K562 (cell line): Measurements from ENCODE around the gene ZFX. TPM values are rescaled to one million over a fixed set of nuclear protein-coding genes. Genes with fewer than 3 reads are reported as not detected.
A peak's percentile ranks its signal among the peaks of the same experiment; 100 is the strongest.

Experiments
- ATAC-seq: fragments of 200-7000 bp; cut with Tn5 transposase; 3 replicates; pipeline ENCODE4 v1.9.1; 2020; ENCODE audit warnings: moderate library complexity
- BruUV-seq: library from RNA; stranded (reverse); fragments of 400-500 nt; replicated peaks from 2 replicates; lab custom pipeline; 2021; lab: Mats Ljungman, UMichigan
- CTCF ChIA-PET: fragments of 300-600 bp; formaldehyde crosslinking; extraction: SDS; loops from one replicate; lab custom pipeline; 2021; ENCODE audit warnings: low intra/inter-chr PET ratio; lab: Yijun Ruan, JAX
- POLR2A ChIA-PET: fragments of 300-600, 350-650 bp; sonication (Branson Sonifier 250); formaldehyde crosslinking; extraction: SDS; loops from one replicate; lab custom pipeline; 2021; ENCODE audit warnings: antibody characterized with exemption, inconsistent platforms; lab: Yijun Ruan, JAX
- DNase-seq, 4 experiments: peaks; one replicate each; pipeline versions ENCODE4 v3.0.0 to v3.0.0-alpha.2; 2011 to 2018; ENCODE audit warnings: low spot score in 3 of 4, mixed read lengths in 3 of 4; ENCODE audit errors: extremely low read depth in 1 of 4
- FAIRE-seq: peaks from 2 replicates; lab custom pipeline; 2011; peaks lifted over from hg19 to GRCh38; lab: Jason Lieb, UNC
- H2AFZ ChIP-seq: 2 replicates; pipeline ENCODE4 v1.6.0; 2011; ENCODE audit warnings: low read depth, low read length, control low read depth, inconsistent platforms
- H3K27ac ChIP-seq: fragments of 200-600 bp; 3 replicates; pipeline ENCODE4 v1.8.0; 2011; ENCODE audit warnings: low read depth, mild to moderate bottlenecking, control low read depth, inconsistent platforms, low read length, moderate library complexity, mixed read lengths; ENCODE audit errors: extremely low read depth
- H3K27me3 ChIP-seq, 2 experiments: fragments of 300-600 bp in 1 of 2; 2 replicates in 1 of 2; 3 replicates in 1 of 2; pipeline versions ENCODE4 v1.6.0 to v1.8.0; 2011; ENCODE audit warnings: inconsistent platforms in 2 of 2, low read length in 2 of 2, mild to moderate bottlenecking in 1 of 2, mixed read lengths in 1 of 2, moderate library complexity in 1 of 2; ENCODE audit not compliant: control insufficient read depth in 2 of 2, insufficient read depth in 2 of 2
- H3K36me3 ChIP-seq: fragments of 300-600 bp; 3 replicates; pipeline ENCODE4 v1.8.0; 2011; ENCODE audit warnings: mild to moderate bottlenecking, low read length, inconsistent platforms; ENCODE audit not compliant: control insufficient read depth, insufficient read depth
- H3K4me1 ChIP-seq, 2 experiments: fragments of 200-600 bp in 1 of 2; replicated peaks in 1 of 2; 2 replicates in 1 of 2; 3 replicates in 1 of 2; pipeline versions ENCODE4 v1.5.1 to v1.8.0; 2011; ENCODE audit warnings: inconsistent platforms in 2 of 2, low read length in 2 of 2, mild to moderate bottlenecking in 1 of 2, mixed read lengths in 1 of 2, moderate library complexity in 1 of 2; ENCODE audit not compliant: control insufficient read depth in 2 of 2, insufficient read depth in 2 of 2
- H3K4me2 ChIP-seq: 2 replicates; pipeline ENCODE4 v1.6.1; 2011; ENCODE audit warnings: low read length, control low read depth, inconsistent platforms, mixed read lengths; ENCODE audit not compliant: insufficient read depth
- H3K4me3 ChIP-seq: fragments of 200-600 bp; sonication (generic), shearing (Covaris generic); 2 replicates; pipeline ENCODE4 v1.5.1; 2016; ENCODE audit warnings: control low read depth, inconsistent platforms
- H3K79me2 ChIP-seq: fragments of 200-600 bp; 3 replicates; pipeline ENCODE4 v1.8.0; 2011; ENCODE audit warnings: low read length, inconsistent platforms; ENCODE audit not compliant: control insufficient read depth, insufficient read depth
- H3K9ac ChIP-seq, 2 experiments: 2 replicates each; pipeline versions ENCODE4 v1.6.0 to v1.6.1; 2011; ENCODE audit warnings: low read depth in 2 of 2, low read length in 2 of 2, control low read depth in 1 of 2, inconsistent platforms in 1 of 2, mild to moderate bottlenecking in 1 of 2, mixed read lengths in 1 of 2; ENCODE audit not compliant: insufficient read depth in 1 of 2
- H3K9me1 ChIP-seq: one replicate; pipeline ENCODE4 v1.6.0; 2011; ENCODE audit warnings: inconsistent platforms, mild to moderate bottlenecking, low read length, moderate library complexity; ENCODE audit not compliant: control insufficient read depth, insufficient read depth
- H3K9me3 ChIP-seq: replicated peaks from 2 replicates; pipeline ENCODE4 v1.5.1; 2011; ENCODE audit warnings: low read depth, low read length, inconsistent platforms; ENCODE audit not compliant: control insufficient read depth, insufficient read depth
- H4K20me1 ChIP-seq: replicated peaks from 2 replicates; pipeline ENCODE4 v1.6.1; 2011; ENCODE audit warnings: low read length, inconsistent platforms, mixed read lengths; ENCODE audit not compliant: control insufficient read depth, insufficient read depth
- BACH1 ChIP-seq: fragments of 200-800 bp; sonication (Bioruptor generic); IDR thresholded peaks from 2 replicates; pipeline ENCODE4 v1.6.1; 2016; ENCODE audit warnings: missing genetic modification characterization, missing compliant biosample characterization
- C11orf30 ChIP-seq: fragments of 450-650 bp; IDR thresholded peaks from 2 replicates; pipeline ENCODE4 v1.6.1; 2016; ENCODE audit warnings: low read depth, mild to moderate bottlenecking
- HLTF ChIP-seq: fragments of 450-650 bp; IDR thresholded peaks from 2 replicates; pipeline ENCODE4 v1.6.1; 2016
- HMG20B ChIP-seq: fragments of 250-450 bp; sonication (Bioruptor Pico); IDR thresholded peaks from 2 replicates; pipeline ENCODE4 v1.5.0; 2021; ENCODE audit warnings: mild to moderate bottlenecking
- HOXB6 ChIP-seq: fragments of 250-450 bp; sonication (Bioruptor Pico); IDR thresholded peaks from 2 replicates; pipeline ENCODE4 v1.5.1; 2022; ENCODE audit warnings: mild to moderate bottlenecking, borderline replicate concordance
- MAFF ChIP-seq: IDR thresholded peaks from 2 replicates; pipeline ENCODE4 v1.6.1; 2012; ENCODE audit warnings: low read length, improper control_type of control experiment
- MAFG ChIP-seq: fragments of 450-650 bp; conservative IDR thresholded peaks from 2 replicates; pipeline ENCODE4 v1.6.1; 2016; ENCODE audit warnings: missing genetic modification characterization, missing compliant biosample characterization
- MAFK ChIP-seq: IDR thresholded peaks from 2 replicates; pipeline ENCODE4 v1.6.1; 2011; ENCODE audit warnings: low read length, improper control_type of control experiment
- MBD2 ChIP-seq: sonication (generic); IDR thresholded peaks from 2 replicates; pipeline ENCODE4 v1.6.1; 2016; ENCODE audit warnings: low read depth, borderline replicate concordance
- MTF1 ChIP-seq: fragments of 250-450 bp; sonication (Bioruptor Pico); IDR thresholded peaks from 2 replicates; pipeline ENCODE4 v1.9.0; 2021; ENCODE audit warnings: moderate library complexity, mild to moderate bottlenecking, inconsistent platforms, borderline replicate concordance
- PRPF4 ChIP-seq: fragments of 200-400 bp; formaldehyde crosslinking; IDR thresholded peaks from one replicate; pipeline ENCODE4 v1.6.1; 2017; ENCODE audit warnings: low read length, low read depth, mild to moderate bottlenecking; ENCODE audit not compliant: insufficient read depth, poor library complexity, severe bottlenecking
- RBBP5 ChIP-seq: fragments of 200-600 bp; sonication (generic); IDR thresholded peaks from 2 replicates; pipeline ENCODE4 v1.6.1; 2012; ENCODE audit warnings: borderline replicate concordance, mild to moderate bottlenecking, low read length, control low read depth, inconsistent platforms; ENCODE audit not compliant: insufficient read depth, poor library complexity, severe bottlenecking
- SRSF9 ChIP-seq: fragments of 200-400 bp; formaldehyde crosslinking; IDR thresholded peaks from 2 replicates; pipeline ENCODE4 v1.6.1; 2017; ENCODE audit warnings: low read depth, low read length, borderline replicate concordance
- THAP7 ChIP-seq: fragments of 250-450 bp; sonication (Bioruptor Pico); IDR thresholded peaks from 2 replicates; pipeline ENCODE4 v1.5.0; 2021
- U2AF2 ChIP-seq: fragments of 200-400 bp; formaldehyde crosslinking; optimal IDR thresholded peaks from 2 replicates; pipeline ENCODE3; 2017; ENCODE audit warnings: low read depth, mild to moderate bottlenecking, low read length
- ZNF316 ChIP-seq: fragments of 450-650 bp; IDR thresholded peaks from 2 replicates; pipeline ENCODE4 v1.6.1; 2016
- ZNF561 ChIP-seq: fragments of 450-650 bp; formaldehyde crosslinking; conservative IDR thresholded peaks from 2 replicates; pipeline ENCODE4 v1.4.0; 2020; ENCODE audit warnings: mild to moderate bottlenecking, moderate library complexity
- ZNF699 ChIP-seq: fragments of 250-450 bp; sonication (Bioruptor Pico); IDR thresholded peaks from 2 replicates; pipeline ENCODE4 v1.8.0; 2021; ENCODE audit warnings: mild to moderate bottlenecking, moderate library complexity; ENCODE audit not compliant: insufficient replicate concordance
- WGBS: fragments of 100-300 bp; shearing (Covaris generic); methylation state at CpG from one replicate; pipeline ENCODE4 v1.1.6; 2016; ENCODE audit warnings: low coverage, mixed read lengths; ENCODE audit not compliant: insufficient coverage; ENCODE audit errors: missing lambda C conversion rate; 5-methylcytosine and 5-hydroxymethylcytosine counted together
- in situ Hi-C: fragments of 300-500 bp; cut with MboI; formaldehyde crosslinking; loops from 4 replicates; pipeline ENCODE4 v1.15.0; 2018; ENCODE audit warnings: inconsistent platforms, mixed read lengths
- intact Hi-C: fragments of 100-400 bp; cut with micrococcal nuclease; formaldehyde crosslinking; loops from 2 replicates; pipeline ENCODE4 v1.14.2; 2022
- polyA plus RNA-seq, 8 experiments: library from polyadenylated mRNA; depleted of rRNA in 4 of 8; stranded (reverse) in 5 of 8; unstranded in 3 of 8; fragments of >200 nt; fragmentation: Nextera tagmentation in 2 of 8; fragmentation: Illumina TruSeq in 1 of 8; extraction: Ambion mirVana in 2 of 8; extraction: Trizol in 1 of 8; gene quantifications; 2 replicates each; pipeline versions ENCODE4 v1.2.1 to v1.2.3, GENCODE V29; 2011 to 2014; ENCODE audit warnings: inconsistent platforms in 1 of 8, missing spikeins in 1 of 8
- total RNA-seq, 7 experiments: library from RNA; depleted of rRNA in 6 of 7; stranded (reverse); fragments of >200 nt in 6 of 7; fragmentation: Illumina TruSeq in 2 of 7; extraction: Trizol in 2 of 7; gene quantifications; 2 replicates each; pipeline versions ENCODE4 v1.2.1 to v1.2.3, GENCODE V29; 2011 to 2021; ENCODE audit warnings: low replicate concordance in 1 of 7
- TF ChIP-seq, protein P1 (sequence below): fragments of 450-650 bp; IDR thresholded peaks from one replicate; pipeline ENCODE4 v1.6.1; 2018; ENCODE audit warnings: mild to moderate bottlenecking, moderate library complexity; ENCODE audit not compliant: partially characterized antibody
- TF ChIP-seq, protein P2 (sequence below): fragments of 250-450 bp; sonication (Bioruptor Pico); IDR thresholded peaks from 2 replicates; pipeline ENCODE4 v1.8.0; 2021; ENCODE audit warnings: moderate library complexity, mild to moderate bottlenecking, inconsistent platforms

The ZFX gene
- total and polyA plus RNA-seq, 9 of the 15 experiments (the other 6 are each of a cell fraction or from before 2014, with no cell fraction given) = 5.3 to 25.2 (median 11.4) TPM

DNA sequence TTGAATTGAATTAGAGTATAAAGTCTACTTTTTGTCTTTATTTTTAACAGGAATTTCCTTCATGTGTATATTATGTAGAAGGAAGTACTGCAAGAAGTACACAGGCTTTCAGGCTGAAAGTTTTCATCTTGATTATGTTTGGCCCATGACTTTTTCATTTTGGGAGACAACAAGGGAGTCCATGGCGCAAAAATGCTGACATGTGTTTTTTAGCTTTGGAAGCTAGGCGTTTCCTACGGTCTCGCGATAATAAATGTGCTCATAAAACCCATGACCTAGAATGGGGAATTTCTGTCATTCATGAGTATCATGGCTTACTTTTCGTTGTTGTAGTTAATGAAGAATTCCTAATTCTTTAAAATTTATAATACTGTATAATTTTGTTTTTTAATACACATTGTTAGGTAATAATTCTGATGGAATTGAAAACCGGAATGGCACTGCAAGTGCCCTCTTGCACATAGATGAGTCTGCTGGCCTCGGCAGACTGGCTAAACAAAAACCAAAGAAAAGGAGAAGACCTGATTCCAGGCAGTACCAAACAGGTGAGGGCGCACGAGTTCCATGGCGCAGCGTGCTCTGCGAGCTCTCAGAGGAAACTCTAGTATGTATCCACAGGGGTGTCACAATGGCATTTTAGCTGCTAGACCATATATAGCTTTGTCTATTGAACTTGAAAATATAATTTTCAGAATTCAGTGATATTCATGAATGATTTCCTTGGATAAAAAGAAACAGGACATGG, 59.1 kb downstream of the ZFX start:
- H2AFZ ChIP-seq = no peak overlapping the region
- H3K27me3 ChIP-seq = no peaks in the 10 kb centered on the region
- H3K9me1 ChIP-seq = no peaks in the 10 kb centered on the region
- H3K36me3 ChIP-seq = peaks cover 62% of the 10 kb centered on the region; the same call in 2 of the 3 replicates
- intact Hi-C loops = no loop called here
- no peak overlapping the region for H3K4me3 ChIP-seq
- H3K4me2 ChIP-seq = no peak overlapping the region
- DNase-seq (no peak), ATAC-seq (no peak), FAIRE-seq (no peak)
- H3K9ac ChIP-seq = no peak overlapping the region
- ChIA-PET CTCF (no interaction called here), POLR2A (no interaction called here)
- H4K20me1 ChIP-seq = 0 out of 2 replicates have a peak, but pooled peaks cover under 1% of the 10 kb centered on the region
- in situ Hi-C loops = no loop called here
- no peaks in the 10 kb centered on the region for H3K9me3 ChIP-seq
- H3K4me1 ChIP-seq = no peaks in the 10 kb centered on the region
- no peak overlapping the region for H3K27ac ChIP-seq
- 96% methylated on average over 13 of the region's 13 CpGs for WGBS
- no TSS peak for BruUV-seq
- H3K79me2 ChIP-seq = peaks cover 23% of the 10 kb centered on the region
- TF ChIP-seq MTF1 (no peak), THAP7 (CRISPR knock-in tag) (no peak), HOXB6 (no peak), BACH1 (tag) (no peak), HMG20B (CRISPR knock-in tag) (no peak), U2AF2 (no peak), SRSF9 (no peak), ZNF699 (CRISPR knock-in tag) (no peak), ZNF316 (peak; percentile 85), PRPF4 (no peak), C11orf30 (peak; percentile 61), ZNF561 (CRISPR knock-in tag) (no peak), MAFF (peak; percentile 88), HLTF (no peak), MAFK (peak; percentile 90), MBD2 (no peak), MAFG (peak; percentile 63), RBBP5 (no peak)
- TF ChIP-seq, protein P1, sequence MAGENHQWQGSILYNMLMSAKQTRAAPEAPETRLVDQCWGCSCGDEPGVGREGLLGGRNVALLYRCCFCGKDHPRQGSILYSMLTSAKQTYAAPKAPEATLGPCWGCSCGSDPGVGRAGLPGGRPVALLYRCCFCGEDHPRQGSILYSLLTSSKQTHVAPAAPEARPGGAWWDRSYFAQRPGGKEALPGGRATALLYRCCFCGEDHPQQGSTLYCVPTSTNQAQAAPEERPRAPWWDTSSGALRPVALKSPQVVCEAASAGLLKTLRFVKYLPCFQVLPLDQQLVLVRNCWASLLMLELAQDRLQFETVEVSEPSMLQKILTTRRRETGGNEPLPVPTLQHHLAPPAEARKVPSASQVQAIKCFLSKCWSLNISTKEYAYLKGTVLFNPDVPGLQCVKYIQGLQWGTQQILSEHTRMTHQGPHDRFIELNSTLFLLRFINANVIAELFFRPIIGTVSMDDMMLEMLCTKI = no peak
- TF ChIP-seq, protein P2, sequence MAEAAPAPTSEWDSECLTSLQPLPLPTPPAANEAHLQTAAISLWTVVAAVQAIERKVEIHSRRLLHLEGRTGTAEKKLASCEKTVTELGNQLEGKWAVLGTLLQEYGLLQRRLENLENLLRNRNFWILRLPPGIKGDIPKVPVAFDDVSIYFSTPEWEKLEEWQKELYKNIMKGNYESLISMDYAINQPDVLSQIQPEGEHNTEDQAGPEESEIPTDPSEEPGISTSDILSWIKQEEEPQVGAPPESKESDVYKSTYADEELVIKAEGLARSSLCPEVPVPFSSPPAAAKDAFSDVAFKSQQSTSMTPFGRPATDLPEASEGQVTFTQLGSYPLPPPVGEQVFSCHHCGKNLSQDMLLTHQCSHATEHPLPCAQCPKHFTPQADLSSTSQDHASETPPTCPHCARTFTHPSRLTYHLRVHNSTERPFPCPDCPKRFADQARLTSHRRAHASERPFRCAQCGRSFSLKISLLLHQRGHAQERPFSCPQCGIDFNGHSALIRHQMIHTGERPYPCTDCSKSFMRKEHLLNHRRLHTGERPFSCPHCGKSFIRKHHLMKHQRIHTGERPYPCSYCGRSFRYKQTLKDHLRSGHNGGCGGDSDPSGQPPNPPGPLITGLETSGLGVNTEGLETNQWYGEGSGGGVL = no peak
